Measurements from ENCODE around the gene GPI. TPM values are rescaled to one million over a fixed set of nuclear protein-coding genes. Genes with fewer than 3 reads are reported as not detected.
"Not testable (repeated sequence)": the region's sequence is repeated elsewhere in the genome, so short reads cannot be mapped to it uniquely, and the experiment has no call there.

GPI gene
- total and polyA plus RNA-seq, 10 donors = 57.5 to 257 (median 161) TPM

GRCh38 chr19:34327851-34328250, 37.1 kb upstream of the GPI start:
- peak overlapping the region in 2 of 8 donors; percentile 10 to 26 for H3K27ac ChIP-seq
- 80 to 88% (median 80%) methylated on average over 15 of the region's 15 CpGs for WGBS, 5 donors
- H3K4me1 ChIP-seq = peaks cover 0 to 14% (median 0%) of the 10 kb centered on the region in 6 donors
- TF ChIP-seq POLR2AphosphoS5 (IDR thresholded peaks at IDR 0.05) = peak; percentile 39 to 65 (median 54)
- no peak for TF ChIP-seq CTCF (IDR thresholded peaks at IDR 0.05 in 8 of 11, conservative IDR thresholded peaks at IDR 0.05 in 3 of 11)
- H3K9me3 ChIP-seq = no peaks in the 10 kb centered on the region
- no peak for DNase-seq
- H3K36me3 ChIP-seq = peaks cover 0 to 100% (median 71%) of the 10 kb centered on the region in 6 donors
- no peaks in the 10 kb centered on the region for H3K27me3 ChIP-seq (replicated peaks in 1 of 7)
- no peak overlapping the region for H3K4me3 ChIP-seq
- intact Hi-C loops (cut with DNase I; ENCODE audit: low total_unique reads) = no loop called here

GRCh38 chr19:34328982-34329381, 36.0 kb upstream of the GPI start:
- no peaks in the 10 kb centered on the region for H3K27me3 ChIP-seq (replicated peaks in 1 of 7)
- peak overlapping the region in 1 of 8 donors; percentile 16 for H3K27ac ChIP-seq
- WGBS, 5 donors = 87 to 97% (median 88%) methylated on average over 1 of the region's 1 CpG
- TF ChIP-seq POLR2A (IDR thresholded peaks at IDR 0.05) (no peak), CTCF (IDR thresholded peaks at IDR 0.05 in 8 of 11, conservative IDR thresholded peaks at IDR 0.05 in 3 of 11) (no peak), POLR2AphosphoS5 (IDR thresholded peaks at IDR 0.05) (no peak)
- no peak overlapping the region for H3K4me3 ChIP-seq
- H3K4me1 ChIP-seq = peaks cover 0 to 14% (median 0%) of the 10 kb centered on the region in 6 donors
- intact Hi-C loops (cut with DNase I; ENCODE audit: low total_unique reads) = no loop called here
- no peaks in the 10 kb centered on the region for H3K9me3 ChIP-seq
- no peak for DNase-seq
- H3K36me3 ChIP-seq = peaks cover 0 to 100% (median 74%) of the 10 kb centered on the region in 6 donors

- Histone ChIP-seq H3K27ac (no peak overlapping the region), H3K4me1 (peaks cover 0 to 14% (median 0%) of the 10 kb centered on the region in 6 donors), H3K27me3 (replicated peaks in 1 of 7) (no peaks in the 10 kb centered on the region), H3K9me3 (no peaks in the 10 kb centered on the region), H3K36me3 (peaks cover 0 to 100% (median 78%) of the 10 kb centered on the region in 6 donors), H3K4me3 (no peak overlapping the region)
- DNase-seq = no peak
- 93 to 99% (median 96%) methylated on average over 4 of the region's 4 CpGs for WGBS, 5 donors
- TF ChIP-seq CTCF (IDR thresholded peaks at IDR 0.05 in 8 of 11, conservative IDR thresholded peaks at IDR 0.05 in 3 of 11) (no peak), POLR2A (IDR thresholded peaks at IDR 0.05) (no peak), POLR2AphosphoS5 (IDR thresholded peaks at IDR 0.05) (no peak)
- intact Hi-C loops (cut with DNase I; ENCODE audit: low total_unique reads) = loop anchor here (10.0 kb wide), 1 partner anchor 55 kb away; no protein-coding TSS in a partner anchor
Measured at GRCh38 chr19:34330116-34330515, 34.9 kb upstream of the GPI start.

GRCh38 chr19:34330596-34330995, 34.4 kb upstream of the GPI start:
- H3K36me3 ChIP-seq = peaks cover 0 to 100% (median 78%) of the 10 kb centered on the region in 6 donors
- peaks cover 0 to 14% (median 0%) of the 10 kb centered on the region in 6 donors for H3K4me1 ChIP-seq
- intact Hi-C loops (cut with DNase I; ENCODE audit: low total_unique reads) = loop anchor here (10.0 kb wide), 1 partner anchor 56 kb away; no protein-coding TSS in a partner anchor
- WGBS, 5 donors = 92 to 97% (median 97%) methylated on average over 8 of the region's 8 CpGs
- DNase-seq; H3K4me3 ChIP-seq; H3K9me3 ChIP-seq; H3K27ac ChIP-seq; H3K27me3 ChIP-seq (replicated peaks in 1 of 7): not testable (repeated sequence)

- not testable (repeated sequence) for H3K9me3 ChIP-seq; DNase-seq; H3K27me3 ChIP-seq (replicated peaks in 1 of 7); H3K4me3 ChIP-seq
- intact Hi-C loops (cut with DNase I; ENCODE audit: low total_unique reads) = loop anchor here (10.0 kb wide), 1 partner anchor 57 kb away; no protein-coding TSS in a partner anchor
- Histone ChIP-seq H3K36me3 (peaks cover 0 to 98% (median 74%) of the 10 kb centered on the region in 6 donors), H3K27ac (peak overlapping the region in 6 of 8 donors; percentile 21 to 62 (median 54)), H3K4me1 (peaks cover 0 to 21% (median 4%) of the 10 kb centered on the region in 6 donors)
- WGBS, 5 donors = 90 to 93% (median 91%) methylated on average over 10 of the region's 10 CpGs
Measured at GRCh38 chr19:34331596-34331995, 33.4 kb upstream of the GPI start.
